ENCODE data around the gene SLC19A1.

The SLC19A1 gene

DNA sequence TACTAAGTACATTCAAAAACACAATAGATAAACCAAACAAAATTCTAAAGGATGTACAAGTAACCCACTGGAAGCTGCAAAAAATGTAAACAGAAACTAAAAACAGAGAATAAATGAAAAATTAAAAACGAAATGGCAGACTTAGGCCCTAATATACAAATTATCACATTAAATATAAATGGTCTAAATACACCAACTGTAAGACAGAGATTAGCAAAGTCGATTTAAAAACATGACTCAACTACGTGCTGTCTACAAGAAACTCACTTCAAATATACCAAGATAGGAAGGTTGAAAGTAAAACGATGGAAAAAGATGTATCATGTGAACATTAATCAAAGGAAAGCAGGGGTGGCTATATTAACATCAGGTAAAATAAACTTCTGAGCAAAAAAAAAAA, 23.1 kb downstream of the SLC19A1 start:
- Histone ChIP-seq H3K4me1 (ENCODE audit: control insufficient read depth, insufficient read depth, low read length) (no peaks in the 10 kb centered on the region), H3K36me3 (ENCODE audit: control insufficient read depth, insufficient read depth, low read length) (no peaks in the 10 kb centered on the region), H3K9ac (ENCODE audit: low read length) (no peak overlapping the region), H3K9me3 (ENCODE audit: control insufficient read depth, low read length) (no peaks in the 10 kb centered on the region), H3K27me3 (ENCODE audit: control insufficient read depth, insufficient read depth, low read length) (no peaks in the 10 kb centered on the region), H3K4me3 (ENCODE audit: low read length) (no peak overlapping the region)

DNA sequence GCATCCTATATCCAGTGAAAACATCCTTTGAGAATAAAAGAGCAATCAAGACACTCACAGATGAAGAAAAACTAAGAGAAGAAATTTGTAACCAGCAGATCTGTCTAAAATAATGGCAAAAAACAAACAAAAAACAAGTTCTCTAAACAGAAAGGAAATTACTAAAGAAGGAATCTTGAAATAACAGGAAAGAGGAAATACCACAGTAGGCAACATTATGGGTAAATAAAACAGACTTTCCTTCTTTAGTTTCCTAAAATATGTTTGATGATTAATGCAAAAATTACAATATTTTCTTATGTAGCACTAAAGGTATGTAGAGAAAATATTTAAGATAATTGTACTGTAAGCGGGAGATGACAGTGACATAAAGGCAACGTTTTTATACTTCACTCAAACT, 23.5 kb downstream of the SLC19A1 start:
- Histone ChIP-seq H3K9me3 (ENCODE audit: control insufficient read depth, low read length) (no peaks in the 10 kb centered on the region), H3K27me3 (ENCODE audit: control insufficient read depth, insufficient read depth, low read length) (no peaks in the 10 kb centered on the region), H3K4me1 (ENCODE audit: control insufficient read depth, insufficient read depth, low read length) (peaks cover 2% of the 10 kb centered on the region), H3K4me3 (ENCODE audit: low read length) (no peak overlapping the region), H3K36me3 (ENCODE audit: control insufficient read depth, insufficient read depth, low read length) (no peaks in the 10 kb centered on the region), H3K9ac (ENCODE audit: low read length) (no peak overlapping the region)

DNA sequence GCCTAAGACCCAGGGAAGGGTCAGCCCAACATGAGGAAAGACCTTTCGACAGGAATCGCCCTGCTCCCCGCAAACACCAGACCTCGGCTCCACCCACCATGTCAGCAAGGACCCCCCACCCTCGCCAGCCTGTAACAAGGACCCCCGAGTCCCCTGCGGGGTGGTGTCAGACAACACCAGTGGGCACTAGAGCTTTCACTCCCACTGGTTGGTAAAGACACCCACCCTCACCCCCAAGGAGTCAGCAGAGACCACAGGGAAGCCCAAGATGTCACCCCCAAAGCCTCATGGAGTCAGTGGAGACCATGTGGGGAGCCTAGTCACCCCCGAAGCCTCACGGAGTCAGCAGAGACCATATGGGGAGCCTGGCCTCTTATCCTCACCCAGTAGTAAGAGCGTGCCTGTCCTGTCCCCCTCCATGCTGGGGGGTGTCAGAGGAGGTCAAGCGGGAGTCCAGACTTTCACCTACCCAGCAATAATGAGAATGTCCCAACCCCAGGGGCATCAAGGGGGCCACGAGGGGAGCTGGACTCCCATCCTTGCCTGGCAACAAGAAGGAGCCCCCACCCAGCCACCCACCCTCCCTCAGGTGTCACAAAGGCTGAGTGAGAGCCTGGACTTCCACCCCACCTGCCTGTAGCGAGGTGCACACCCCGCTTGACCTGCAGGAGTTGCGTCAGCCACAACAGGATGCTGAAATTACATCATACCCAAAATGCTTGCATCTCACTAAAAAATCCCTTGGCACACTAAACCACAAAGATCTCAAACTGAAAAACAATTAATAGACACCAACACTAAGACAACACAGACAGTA, 24.8 kb downstream of the SLC19A1 start:
- Histone ChIP-seq H3K4me1 (ENCODE audit: control insufficient read depth, insufficient read depth, low read length) (peaks cover 14% of the 10 kb centered on the region), H3K9ac (ENCODE audit: low read length) (no peak overlapping the region), H3K27me3 (ENCODE audit: control insufficient read depth, insufficient read depth, low read length) (no peaks in the 10 kb centered on the region), H3K9me3 (ENCODE audit: control insufficient read depth, low read length) (no peaks in the 10 kb centered on the region), H3K4me3 (ENCODE audit: low read length) (no peak overlapping the region), H3K36me3 (ENCODE audit: control insufficient read depth, insufficient read depth, low read length) (no peaks in the 10 kb centered on the region)

DNA sequence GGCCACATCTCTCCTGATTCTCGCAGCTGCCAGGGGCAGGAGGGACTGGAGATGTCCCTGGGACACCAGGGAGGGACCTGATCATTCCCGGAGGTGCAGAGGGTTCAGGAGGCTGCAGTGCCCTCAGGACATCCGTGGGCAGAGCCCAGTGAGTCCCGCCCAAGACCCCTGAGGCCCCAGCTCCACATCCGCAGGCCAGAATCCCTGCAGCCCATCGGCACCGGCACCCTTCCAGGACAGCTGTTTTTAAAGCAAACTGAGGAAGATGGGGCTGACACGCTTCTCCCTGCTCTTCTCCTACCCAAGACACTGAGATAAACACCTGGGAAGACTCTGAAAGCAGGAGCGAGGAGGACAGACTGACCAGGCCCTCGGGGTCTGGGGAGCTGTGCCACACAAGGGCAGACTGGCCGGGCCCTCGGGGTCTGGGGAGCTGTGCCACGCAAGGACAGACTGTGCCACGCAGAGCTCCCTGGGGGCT, 25.5 kb downstream of the SLC19A1 start:
- no peak overlapping the region for H3K4me3 ChIP-seq (ENCODE audit: low read length)
- no peaks in the 10 kb centered on the region for H3K36me3 ChIP-seq (ENCODE audit: control insufficient read depth, insufficient read depth, low read length)
- no peak overlapping the region for H3K9ac ChIP-seq (ENCODE audit: low read length)
- H3K9me3 ChIP-seq (ENCODE audit: control insufficient read depth, low read length): no peaks in the 10 kb centered on the region
- H3K4me1 ChIP-seq (ENCODE audit: control insufficient read depth, insufficient read depth, low read length): peaks cover 14% of the 10 kb centered on the region
- H3K27me3 ChIP-seq (ENCODE audit: control insufficient read depth, insufficient read depth, low read length): no peaks in the 10 kb centered on the region

DNA sequence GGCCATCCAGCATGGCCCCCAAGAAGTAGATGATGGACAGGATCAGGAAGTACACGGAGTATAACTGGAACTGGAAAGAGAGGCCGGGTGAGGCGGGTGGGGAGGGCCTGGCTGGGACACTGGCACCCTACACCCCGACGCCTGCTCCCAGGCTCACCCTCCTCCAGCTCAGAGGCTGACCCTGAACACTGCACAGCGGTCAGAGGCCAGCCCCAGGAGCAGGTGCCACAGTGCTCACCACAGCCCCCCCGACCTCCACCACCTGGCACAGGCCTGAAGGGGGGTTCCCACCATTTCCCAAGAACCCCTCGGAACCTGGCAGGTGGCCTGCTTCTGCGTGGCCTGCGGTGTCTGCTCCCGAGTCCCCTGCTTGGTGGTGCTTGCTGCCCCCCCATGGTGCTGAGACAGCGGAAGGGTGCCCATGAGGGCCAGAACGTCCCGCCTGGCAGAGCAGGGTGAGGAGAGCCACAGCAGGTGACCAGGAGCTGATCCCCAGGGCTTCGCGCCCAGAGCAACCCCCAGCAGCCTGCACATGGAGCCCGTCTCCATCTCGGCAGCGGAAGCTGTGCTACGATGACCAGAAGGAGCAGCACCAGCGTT, 26.1 kb downstream of the SLC19A1 start:
- Histone ChIP-seq H3K9me3 (ENCODE audit: control insufficient read depth, low read length) (no peaks in the 10 kb centered on the region), H3K36me3 (ENCODE audit: control insufficient read depth, insufficient read depth, low read length) (no peaks in the 10 kb centered on the region), H3K4me1 (ENCODE audit: control insufficient read depth, insufficient read depth, low read length) (peaks cover 14% of the 10 kb centered on the region), H3K4me3 (ENCODE audit: low read length) (no peak overlapping the region), H3K27me3 (ENCODE audit: control insufficient read depth, insufficient read depth, low read length) (no peaks in the 10 kb centered on the region), H3K9ac (ENCODE audit: low read length) (no peak overlapping the region)

DNA sequence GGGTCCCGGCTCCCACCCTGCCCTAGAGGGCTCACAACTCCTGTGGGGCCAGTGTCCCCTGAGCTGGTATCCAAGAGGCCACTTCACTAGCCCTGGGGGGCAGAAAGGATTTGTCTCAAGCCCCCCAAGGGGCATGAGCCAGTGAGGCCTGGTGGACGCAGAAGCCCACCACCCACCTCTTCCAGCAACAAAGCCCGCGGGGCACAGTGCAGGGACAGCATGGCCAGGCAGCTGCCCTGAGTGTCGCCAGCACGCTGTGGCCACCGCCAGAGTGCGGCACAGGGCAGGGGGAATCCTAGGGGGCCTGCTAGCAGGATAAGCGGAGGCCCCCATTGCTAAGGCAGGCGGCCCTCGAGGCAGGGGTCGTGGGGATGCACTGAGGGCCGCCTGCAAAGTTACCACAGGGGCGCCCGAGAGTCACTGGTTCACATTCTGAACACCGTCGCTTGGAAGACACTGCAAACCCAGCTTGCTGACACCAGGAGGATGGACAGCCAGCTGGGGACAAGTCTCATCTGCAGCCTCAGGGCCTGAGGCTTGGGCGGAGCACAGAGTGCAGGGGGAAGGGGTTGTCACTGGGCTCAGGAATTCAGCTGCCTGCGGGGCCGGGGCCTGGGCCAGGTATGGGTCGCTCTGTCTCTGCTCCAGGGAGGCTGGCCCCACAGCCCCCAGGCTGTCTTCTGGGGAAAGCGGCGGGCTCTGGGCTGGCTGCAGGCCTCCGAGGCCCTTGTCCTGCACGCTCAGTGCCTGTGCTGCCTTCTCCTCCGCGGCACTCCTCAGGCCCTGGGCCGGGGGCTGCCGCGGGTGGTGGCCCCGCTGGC, 26.8 kb downstream of the SLC19A1 start:
- H3K9me3 ChIP-seq (ENCODE audit: control insufficient read depth, low read length): no peaks in the 10 kb centered on the region
- H3K4me1 ChIP-seq (ENCODE audit: control insufficient read depth, insufficient read depth, low read length): peaks cover 14% of the 10 kb centered on the region
- no peaks in the 10 kb centered on the region for H3K36me3 ChIP-seq (ENCODE audit: control insufficient read depth, insufficient read depth, low read length)

DNA sequence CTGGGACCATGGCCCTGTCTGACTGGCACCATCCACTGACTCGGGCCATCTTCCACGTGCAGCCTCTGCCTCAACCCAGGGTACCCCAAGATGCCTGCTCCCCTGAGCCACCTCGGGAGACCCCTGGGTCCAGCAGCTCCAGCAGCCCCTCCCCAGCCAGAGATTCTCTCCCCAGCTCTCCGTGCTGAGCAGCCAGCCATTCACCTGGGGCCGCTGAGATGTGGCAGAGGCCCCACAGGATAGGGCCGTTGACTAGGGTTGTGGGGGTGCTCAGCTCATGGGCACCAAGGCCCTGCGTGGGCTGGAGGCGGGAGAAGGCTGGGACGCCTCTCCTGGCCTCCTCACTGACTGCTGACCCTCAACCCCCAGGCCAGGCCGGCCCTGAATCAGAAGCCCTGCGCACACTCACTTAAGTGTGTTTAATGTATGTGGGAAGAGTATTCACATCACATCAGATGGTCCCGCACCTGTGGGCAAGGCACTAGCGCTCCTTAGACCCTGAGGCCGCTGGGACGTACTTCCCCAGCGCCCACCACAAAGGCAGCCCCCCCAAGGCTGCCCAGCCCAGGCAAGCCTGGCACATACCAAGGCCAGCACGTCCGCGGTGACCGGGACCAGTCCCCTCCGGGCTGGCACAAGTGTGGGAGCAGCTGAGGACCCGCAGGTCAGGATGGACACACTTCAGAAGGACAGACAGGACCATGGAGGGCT, 27.8 kb downstream of the SLC19A1 start:
- H3K4me3 ChIP-seq (ENCODE audit: low read length): no peak overlapping the region
- peaks cover 14% of the 10 kb centered on the region for H3K4me1 ChIP-seq (ENCODE audit: control insufficient read depth, insufficient read depth, low read length)
- H3K27me3 ChIP-seq (ENCODE audit: control insufficient read depth, insufficient read depth, low read length): no peaks in the 10 kb centered on the region
- no peaks in the 10 kb centered on the region for H3K9me3 ChIP-seq (ENCODE audit: control insufficient read depth, low read length)
- H3K36me3 ChIP-seq (ENCODE audit: control insufficient read depth, insufficient read depth, low read length): no peaks in the 10 kb centered on the region
- H3K9ac ChIP-seq (ENCODE audit: low read length): no peak overlapping the region

More for the DNA sequence above, 26.8 kb downstream of the SLC19A1 start:
- no peak overlapping the region for H3K4me3 ChIP-seq (ENCODE audit: low read length)
- H3K27me3 ChIP-seq (ENCODE audit: control insufficient read depth, insufficient read depth, low read length): no peaks in the 10 kb centered on the region
- no peak overlapping the region for H3K9ac ChIP-seq (ENCODE audit: low read length)

DNA sequence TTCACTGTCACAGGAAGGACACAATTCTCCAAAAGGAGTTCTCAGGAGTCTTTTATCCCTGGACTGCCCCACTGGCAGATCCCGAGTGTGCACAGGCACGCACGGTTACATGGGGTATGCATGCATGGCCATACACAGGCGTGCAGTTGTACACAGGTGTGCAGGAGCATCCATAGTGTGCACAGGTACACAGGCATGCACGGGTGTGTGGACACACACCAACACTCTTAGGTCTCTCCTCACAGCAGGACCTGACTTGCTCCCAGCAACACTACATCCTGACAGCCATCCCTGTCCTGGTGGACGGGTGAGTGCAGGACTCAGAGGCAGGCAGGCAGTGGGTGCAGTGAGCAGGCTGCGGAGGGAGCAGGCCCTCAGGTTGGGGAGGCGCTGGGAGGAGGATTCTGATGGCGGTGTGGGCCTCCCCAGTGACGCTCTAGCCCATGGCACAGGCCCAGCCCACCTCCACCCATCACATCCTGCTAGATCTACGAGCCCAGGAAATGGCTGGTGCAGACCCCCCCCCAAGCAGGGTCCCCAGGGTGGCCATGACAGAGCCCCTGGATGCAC, 28.4 kb downstream of the SLC19A1 start:
- H3K27me3 ChIP-seq (ENCODE audit: control insufficient read depth, insufficient read depth, low read length): no peaks in the 10 kb centered on the region
- H3K36me3 ChIP-seq (ENCODE audit: control insufficient read depth, insufficient read depth, low read length): no peaks in the 10 kb centered on the region
- no peaks in the 10 kb centered on the region for H3K9me3 ChIP-seq (ENCODE audit: control insufficient read depth, low read length)
- H3K9ac ChIP-seq (ENCODE audit: low read length): no peak overlapping the region
- H3K4me3 ChIP-seq (ENCODE audit: low read length): no peak overlapping the region
- H3K4me1 ChIP-seq (ENCODE audit: control insufficient read depth, insufficient read depth, low read length): peaks cover 14% of the 10 kb centered on the region

DNA sequence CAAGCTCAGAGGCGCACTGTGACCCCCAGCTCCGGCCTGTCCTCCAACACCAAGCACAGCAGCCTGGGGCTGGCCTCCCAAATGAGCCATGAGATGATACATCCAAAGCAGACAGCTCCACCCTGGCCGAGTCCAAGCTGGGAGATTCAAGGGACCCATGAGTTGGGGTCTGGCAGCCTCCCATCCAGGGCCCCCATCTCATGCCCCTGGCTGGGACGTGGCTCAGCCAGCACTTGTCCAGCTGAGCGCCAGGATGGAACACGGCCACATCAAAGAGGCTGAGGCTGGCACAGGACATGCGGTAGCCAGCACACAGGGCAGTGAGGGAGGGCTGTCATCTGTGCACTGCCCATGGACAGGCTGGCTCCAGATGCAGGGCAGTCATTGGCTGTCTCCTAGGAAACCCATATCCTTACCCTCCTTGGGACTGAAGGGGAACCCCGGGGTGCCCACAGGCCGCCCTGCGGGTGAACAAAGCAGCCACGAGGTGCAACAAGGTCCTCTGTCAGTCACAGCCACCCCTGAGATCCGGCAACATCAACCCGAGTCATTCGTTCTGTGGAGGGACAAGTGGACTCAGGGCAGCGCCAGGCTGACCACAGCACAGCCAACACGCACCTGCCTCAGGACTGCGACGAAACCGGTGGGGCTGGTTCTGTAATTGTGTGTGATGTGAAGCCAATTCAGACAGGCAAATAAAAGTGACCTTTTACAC, 29.1 kb downstream of the SLC19A1 start:
- Histone ChIP-seq H3K27me3 (ENCODE audit: control insufficient read depth, insufficient read depth, low read length) (no peaks in the 10 kb centered on the region), H3K9me3 (ENCODE audit: control insufficient read depth, low read length) (no peaks in the 10 kb centered on the region), H3K4me3 (ENCODE audit: low read length) (no peak overlapping the region), H3K9ac (ENCODE audit: low read length) (no peak overlapping the region), H3K4me1 (ENCODE audit: control insufficient read depth, insufficient read depth, low read length) (peaks cover 14% of the 10 kb centered on the region), H3K36me3 (ENCODE audit: control insufficient read depth, insufficient read depth, low read length) (no peaks in the 10 kb centered on the region)

DNA sequence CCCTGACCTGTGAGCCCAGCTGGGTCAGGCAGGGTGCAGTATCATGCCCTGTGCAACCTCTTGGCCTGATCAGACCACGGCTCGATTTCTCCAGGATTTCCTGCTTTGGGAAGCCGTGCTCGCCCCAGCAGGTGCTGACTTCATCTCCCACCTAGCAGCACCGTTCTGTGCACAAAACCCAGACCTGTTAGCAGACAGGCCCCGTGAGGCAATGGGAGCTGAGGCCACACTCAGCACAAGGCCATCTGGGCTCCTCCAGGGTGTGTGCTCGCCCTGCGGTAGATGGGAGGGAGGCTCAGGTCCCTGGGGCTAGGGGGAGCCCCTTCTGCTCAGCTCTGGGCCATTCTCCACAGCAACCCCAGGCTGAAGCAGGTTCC, 29.6 kb downstream of the SLC19A1 start:
- H3K27me3 ChIP-seq (ENCODE audit: control insufficient read depth, insufficient read depth, low read length): no peaks in the 10 kb centered on the region
- H3K4me3 ChIP-seq (ENCODE audit: low read length): no peak overlapping the region
- no peaks in the 10 kb centered on the region for H3K9me3 ChIP-seq (ENCODE audit: control insufficient read depth, low read length)
- peaks cover 14% of the 10 kb centered on the region for H3K4me1 ChIP-seq (ENCODE audit: control insufficient read depth, insufficient read depth, low read length)
- no peak overlapping the region for H3K9ac ChIP-seq (ENCODE audit: low read length)
- no peaks in the 10 kb centered on the region for H3K36me3 ChIP-seq (ENCODE audit: control insufficient read depth, insufficient read depth, low read length)

All from mucosa of stomach (tissue), 1 donor.